NCI-H187 treated with DMSO at 0.1 percent for 48 hours (cell line): Measurements from ENCODE around the gene ROCK2.

Experiments used
- DNase-seq: peaks from one replicate; lab custom pipeline; 2025; lab: John Stamatoyannopoulos, UW

The ROCK2 gene

GRCh38 chr2:11367170-11367730, 22.8 kb upstream of the ROCK2 start:
- DNase-seq, result no peak

GRCh38 chr2:11366326-11366741, 21.9 kb upstream of the ROCK2 start:
- DNase-seq, result no peak

GRCh38 chr2:11365096-11365879, 20.9 kb upstream of the ROCK2 start:
- DNase-seq, result no peak

GRCh38 chr2:11364565-11364887, 20.1 kb upstream of the ROCK2 start:
- no peak for DNase-seq

GRCh38 chr2:11363868-11364564, 19.6 kb upstream of the ROCK2 start:
- DNase-seq, result no peak

GRCh38 chr2:11359865-11360264, 15.4 kb upstream of the ROCK2 start:
- DNase-seq, result no peak

- no peak for DNase-seq
Measured at GRCh38 chr2:11357428-11357972, 13.1 kb upstream of the ROCK2 start.

GRCh38 chr2:11356764-11357163, 12.3 kb upstream of the ROCK2 start:
- DNase-seq, result no peak

- no peak for DNase-seq
Measured at GRCh38 chr2:11355194-11356053, 11.0 kb upstream of the ROCK2 start.

- DNase-seq, result no peak
Measured at GRCh38 chr2:11354363-11355154, 10.1 kb upstream of the ROCK2 start.

GRCh38 chr2:11352781-11353537, 8.5 kb upstream of the ROCK2 start:
- no peak for DNase-seq

GRCh38 chr2:11348209-11348749, 3.8 kb upstream of the ROCK2 start:
- DNase-seq, result no peak

GRCh38 chr2:11347403-11347959, 3.0 kb upstream of the ROCK2 start:
- DNase-seq, result no peak

- DNase-seq, result no peak
Measured at GRCh38 chr2:11346023-11346482, 1.6 kb upstream of the ROCK2 start.

GRCh38 chr2:11344956-11345677, 681 bp upstream of the ROCK2 start:
- no peak for DNase-seq

GRCh38 chr2:11343650-11344341, 640 bp downstream of the ROCK2 start:
- DNase-seq, result no peak

- DNase-seq, result no peak
Measured at GRCh38 chr2:11343368-11343649, 1.1 kb downstream of the ROCK2 start.

GRCh38 chr2:11342551-11343367, 1.7 kb downstream of the ROCK2 start:
- no peak for DNase-seq
